H1 (cell line): ENCODE results near the gene MIOX. TPM values are rescaled to one million over a fixed set of nuclear protein-coding genes. Genes with fewer than 3 reads are reported as not detected.

ENCODE experiments used
- E2F6 ChIP-seq: IDR thresholded peaks from 2 replicates; pipeline ENCODE4 v1.6.1; 2012; ENCODE audit warnings: inconsistent platforms
- KDM4A ChIP-seq: IDR thresholded peaks from one replicate; pipeline ENCODE4 v1.7.1; 2012; ENCODE audit warnings: low read depth, mild to moderate bottlenecking, moderate library complexity, low read length, inconsistent platforms; ENCODE audit not compliant: severe bottlenecking
- SUZ12 ChIP-seq: fragments of 200-600 bp; sonication (generic); IDR thresholded peaks from 2 replicates; pipeline ENCODE4 v1.6.1; 2012; ENCODE audit warnings: mild to moderate bottlenecking, inconsistent platforms, low read length, moderate library complexity, mixed read lengths
- polyA plus RNA-seq, 7 experiments: library from polyadenylated mRNA; depleted of rRNA in 3 of 7; stranded (reverse) in 5 of 7; unstranded in 2 of 7; fragments of >200 nt in 5 of 7; fragments of 200-250 nt in 2 of 7; gene quantifications; 1 replicate in 5 of 7; 2 replicates in 1 of 7; 4 replicates in 1 of 7; pipeline versions ENCODE4 v1.2.1 to v1.2.3, GENCODE V29; 2011 to 2013; ENCODE audit warnings: missing spikeins in 2 of 7, mixed read lengths in 2 of 7
- total RNA-seq: library from RNA; stranded (reverse); fragmentation: NEBNext Ultra II Directional; extraction: Animal tissue kit (Norgen Biotek cat#: 25700); gene quantifications from 2 replicates; pipeline ENCODE4 v1.2.1, GENCODE V29; 2021

MIOX gene
- total and polyA plus RNA-seq, 2 of the 8 experiments (the other 6 are each of a cell fraction or from before 2014, with no cell fraction given), result 0.30 to 0.32 TPM

DNA sequence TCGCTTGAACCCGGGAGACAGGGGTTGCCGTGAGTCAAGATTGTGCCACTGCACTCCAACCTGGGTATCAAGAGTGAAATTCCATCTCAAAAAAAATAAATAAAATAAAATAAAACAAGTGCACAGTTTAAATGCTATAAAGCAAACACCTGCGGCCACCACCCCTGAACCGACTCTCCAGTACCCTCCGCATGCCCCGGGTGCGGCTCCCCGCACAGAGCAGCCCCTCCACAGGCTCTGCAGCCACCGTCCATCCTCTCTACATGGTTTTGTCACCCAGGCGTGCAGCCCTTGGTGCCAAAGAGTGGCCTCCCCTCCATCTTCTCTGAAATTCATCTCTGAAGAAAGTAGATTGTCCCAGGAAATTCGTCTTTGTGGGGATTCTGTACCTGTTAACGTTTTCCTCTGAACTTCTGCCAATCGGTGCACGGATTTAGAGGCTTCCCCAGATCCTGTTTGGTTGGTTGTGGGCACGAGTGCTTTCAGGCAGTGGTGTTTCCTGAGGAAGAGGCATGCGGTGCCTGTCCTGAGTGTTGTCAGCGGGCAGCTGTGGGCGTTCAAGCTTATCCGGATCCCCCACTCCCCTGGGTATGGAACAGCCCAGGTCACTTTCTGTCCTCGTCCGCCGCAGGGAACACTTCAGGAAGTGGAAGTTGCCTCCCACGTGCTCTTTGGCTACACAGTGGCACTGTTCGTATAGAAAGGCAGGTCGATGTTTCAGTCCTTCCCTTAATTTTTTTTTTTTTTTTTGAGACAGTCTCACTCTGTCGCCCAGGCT, 4.1 kb downstream of the MIOX start (continued):
- TF ChIP-seq KDM4A (no peak), SUZ12 (no peak), E2F6 (no peak)
- TF ChIP-seq, all 59 proteins: peak for 0
